Hindlimb muscle (tissue), 1 donor: Measurements from ENCODE around the gene DUSP5. TPM values are rescaled to one million over a fixed set of nuclear protein-coding genes. Genes with fewer than 3 reads are reported as not detected.
"Not testable (repeated sequence)": the region's sequence is repeated elsewhere in the genome, so short reads cannot be mapped to it uniquely, and the experiment has no call there.

Experiments used
- DNase-seq: peaks from one replicate; pipeline ENCODE4 v3.0.0-alpha.2; 2013
- polyA plus RNA-seq: library from polyadenylated mRNA; unstranded; fragments of 120-200 nt; gene quantifications from one replicate; pipeline ENCODE4 v1.2.1, GENCODE V29; 2013; ENCODE audit not compliant: insufficient read length

The DUSP5 gene
- polyA plus RNA-seq, 1 donor: 4.2 TPM

DNA sequence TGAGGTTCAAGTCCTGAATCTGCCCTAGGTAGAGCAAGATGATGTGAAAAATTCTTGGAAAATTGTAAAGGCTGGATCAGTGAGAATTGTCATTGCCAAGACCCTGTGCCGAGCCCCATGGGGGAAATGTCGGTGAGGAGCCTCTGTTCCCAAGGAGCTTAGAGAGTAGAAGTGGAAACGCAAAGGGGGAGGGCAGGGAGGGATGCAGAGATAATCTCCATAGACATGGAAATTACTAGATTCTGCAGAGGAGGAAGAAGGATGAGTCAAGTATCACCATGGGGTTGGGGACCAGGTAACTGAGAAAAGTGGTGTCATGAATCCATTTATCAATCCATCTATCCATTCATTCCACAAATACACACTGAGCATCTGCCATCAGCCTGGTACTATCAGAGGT lies 26.0 kb downstream of the DUSP5 start:
- no peak for DNase-seq

DNA sequence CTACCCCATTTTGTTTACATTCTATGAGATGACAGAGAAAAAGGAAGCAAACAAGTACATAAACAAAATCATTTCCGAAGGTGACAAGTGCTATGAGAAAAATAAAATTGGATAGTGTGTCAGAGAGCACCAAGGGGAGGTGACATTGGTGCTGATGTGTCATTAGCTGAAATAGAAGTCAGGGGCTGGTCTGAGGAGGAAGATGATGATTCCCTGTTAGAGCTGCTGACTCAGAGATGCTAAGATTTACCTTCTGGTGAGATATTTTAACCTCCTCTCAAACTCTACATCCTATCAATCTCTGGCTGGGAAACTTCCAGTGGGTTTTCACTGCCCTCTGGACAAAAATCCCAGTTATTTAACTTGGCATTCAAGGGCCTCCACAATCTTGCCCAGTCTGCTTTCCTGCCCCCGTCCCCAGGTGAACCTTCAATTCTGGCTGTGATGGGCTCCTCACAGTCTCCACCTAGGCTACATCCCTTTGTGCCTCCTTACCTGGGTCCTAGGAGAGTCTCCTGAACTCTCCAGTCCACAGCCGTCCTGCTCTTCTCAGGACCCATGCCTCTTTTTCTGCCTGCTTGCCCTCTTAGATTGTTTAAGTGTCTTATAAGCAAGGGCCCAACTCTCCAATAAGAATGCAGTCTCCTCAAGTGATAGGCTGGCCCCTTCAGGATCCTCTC lies 26.6 kb downstream of the DUSP5 start:
- no peak for DNase-seq

- no peak for DNase-seq
These were observed 27.1 kb downstream of the DUSP5 start for GRCh38 chr10:110524859-110525232.

- DNase-seq: no peak
These were observed 27.9 kb downstream of the DUSP5 start for GRCh38 chr10:110525349-110526260.

- DNase-seq: no peak
These were observed 30.0 kb downstream of the DUSP5 start for GRCh38 chr10:110527731-110528171.

- no peak for DNase-seq
These were observed 30.7 kb downstream of the DUSP5 start for GRCh38 chr10:110528224-110528996.

- DNase-seq: not testable (repeated sequence)
These were observed 31.4 kb downstream of the DUSP5 start for GRCh38 chr10:110528997-110529524.

GRCh38 chr10:110529596-110530011 lies 31.9 kb downstream of the DUSP5 start:
- DNase-seq: no peak

DNA sequence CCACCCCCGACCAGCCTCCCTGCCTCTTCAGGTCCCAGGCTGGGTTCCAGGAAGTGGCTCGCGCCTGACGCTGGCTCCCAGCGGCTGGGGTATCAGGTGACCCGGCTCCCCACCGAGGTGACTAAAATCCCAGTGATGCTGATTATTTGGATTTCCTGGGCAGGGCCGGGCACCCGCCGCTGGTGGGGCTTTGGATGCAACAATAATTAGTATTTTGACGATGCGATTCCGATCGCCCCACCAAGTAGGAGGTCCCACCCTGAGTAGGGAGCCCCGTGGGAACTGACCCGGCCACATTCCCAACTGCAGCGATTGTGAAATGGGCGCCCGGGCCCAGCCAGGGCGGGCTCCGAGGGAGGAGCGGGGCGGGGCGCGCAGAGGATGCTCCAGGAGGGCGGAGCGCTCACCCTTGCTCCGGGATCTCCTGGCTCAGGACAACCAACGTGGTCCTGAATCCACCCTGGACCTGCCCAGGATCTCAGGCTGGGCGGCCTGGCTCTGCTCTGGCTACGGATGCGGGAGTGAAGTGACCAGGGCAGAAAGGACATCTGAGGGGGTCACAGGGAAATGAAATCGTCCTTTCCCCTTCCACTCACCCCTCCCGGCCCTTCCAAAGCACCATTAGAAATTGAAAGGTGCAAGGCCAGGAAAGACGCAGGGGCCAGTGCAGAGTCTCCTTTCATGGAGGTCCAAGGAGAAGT lies 32.6 kb downstream of the DUSP5 start:
- DNase-seq: no peak

- no peak for DNase-seq
These were observed 34.0 kb downstream of the DUSP5 start for GRCh38 chr10:110531687-110532086.

DNA sequence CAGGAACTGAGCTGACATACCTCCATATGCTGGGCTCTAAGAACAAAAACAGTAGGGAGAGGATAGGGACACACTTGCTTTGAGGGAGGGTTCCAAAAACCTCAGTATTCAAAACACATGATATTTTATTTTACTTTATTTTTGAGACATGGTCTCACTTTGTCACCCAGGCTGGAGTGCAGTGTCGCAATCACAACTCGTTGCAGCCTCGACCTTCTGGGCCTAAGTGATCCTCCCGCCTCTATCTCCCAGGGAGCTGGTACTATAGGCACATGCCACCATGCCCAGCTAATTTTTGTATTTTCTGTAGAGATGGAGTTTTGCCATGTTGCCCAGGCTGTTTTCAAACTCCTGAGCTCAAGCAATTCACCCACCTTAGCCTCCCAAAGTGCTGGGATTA lies 34.9 kb downstream of the DUSP5 start:
- not testable (repeated sequence) for DNase-seq

GRCh38 chr10:110533149-110533548 lies 35.4 kb downstream of the DUSP5 start:
- no peak for DNase-seq

- DNase-seq: no peak
These were observed 36.9 kb downstream of the DUSP5 start for GRCh38 chr10:110534571-110534970.

- DNase-seq: no peak
These were observed 38.5 kb downstream of the DUSP5 start for GRCh38 chr10:110535958-110536891.

GRCh38 chr10:110539091-110539490 lies 41.4 kb downstream of the DUSP5 start:
- no peak for DNase-seq

- no peak for DNase-seq
These were observed 42.3 kb downstream of the DUSP5 start for GRCh38 chr10:110540031-110540430.

DNA sequence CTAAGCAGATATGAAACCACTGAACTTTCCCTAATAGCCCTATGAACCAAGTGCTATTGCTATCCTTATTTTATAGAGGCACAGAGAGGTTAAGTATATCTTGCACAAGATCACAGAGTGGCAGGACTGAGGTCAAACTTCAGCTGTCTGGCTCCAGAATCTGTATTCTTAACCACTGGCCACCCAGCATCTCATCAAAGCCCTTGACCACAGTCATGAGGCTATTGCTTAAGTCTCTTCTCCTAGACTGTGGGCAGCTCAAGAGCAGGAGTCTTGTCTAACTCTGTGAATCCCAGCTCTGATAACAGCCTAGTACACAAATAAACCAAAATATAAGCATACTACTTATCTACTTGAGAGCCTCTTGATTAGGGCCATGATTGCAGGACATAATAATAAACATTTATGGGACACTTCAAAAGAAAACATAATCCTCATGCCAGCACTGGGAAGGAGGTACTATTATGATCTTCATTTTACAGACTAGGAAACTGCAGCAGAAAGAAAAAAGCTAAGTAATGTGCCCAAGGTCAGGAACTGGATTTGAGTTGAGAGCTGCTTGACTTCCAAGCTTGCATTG lies 47.3 kb downstream of the DUSP5 start:
- no peak for DNase-seq

GRCh38 chr10:110546077-110546476 lies 48.4 kb downstream of the DUSP5 start:
- DNase-seq: no peak

DNA sequence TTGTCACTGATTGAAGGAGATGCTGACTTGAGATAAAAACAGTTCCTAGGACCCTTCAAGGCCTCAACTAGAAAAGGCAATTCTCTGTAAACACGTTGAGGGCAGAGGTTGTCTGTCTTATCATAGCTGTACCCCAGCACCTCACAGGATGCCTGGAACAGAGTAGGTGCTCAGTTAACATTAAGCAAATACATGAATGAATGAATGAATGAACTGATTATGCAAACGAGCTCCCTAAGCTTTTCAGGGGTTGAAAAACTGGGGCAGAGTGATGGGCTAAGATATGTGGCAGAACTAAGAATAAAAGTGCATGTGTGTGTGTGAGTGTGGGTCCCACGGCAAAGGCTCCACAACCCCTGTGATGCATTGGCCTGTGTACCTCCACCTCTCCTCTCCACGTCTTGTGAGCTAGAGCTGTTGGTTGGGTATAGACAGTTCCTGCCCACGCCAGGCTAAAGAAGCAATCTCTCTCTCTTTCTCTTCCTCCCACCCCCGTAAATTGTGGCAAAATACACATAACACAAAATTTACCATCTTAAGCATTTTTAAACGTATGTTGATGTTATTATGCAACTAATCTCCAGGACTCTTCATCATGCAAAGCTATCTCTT lies 48.9 kb downstream of the DUSP5 start:
- DNase-seq: no peak

GRCh38 chr10:110547139-110547761 lies 49.5 kb downstream of the DUSP5 start:
- no peak for DNase-seq
